Sigmoid colon (tissue), 7 donors: ENCODE results near the gene MOGAT3. TPM values are rescaled to one million over a fixed set of nuclear protein-coding genes. Genes with fewer than 3 reads are reported as not detected.
"Not testable (repeated sequence)": the region's sequence is repeated elsewhere in the genome, so short reads cannot be mapped to it uniquely, and the experiment has no call there.

Source experiments
- DNase-seq: peaks from one replicate; pipeline ENCODE4 v3.0.0-alpha.2; 2019
- H3K27ac ChIP-seq, 4 donors: fragments of 200-600 bp; sonication (generic); one replicate each; pipeline ENCODE4 v1.5.1; 2016 to 2019; ENCODE audit warnings: mild to moderate bottlenecking in 1 of 4
- H3K27me3 ChIP-seq, 3 donors: fragments of 200-600 bp; sonication (generic); one replicate each; pipeline ENCODE4 v1.5.1; 2019; ENCODE audit warnings: mild to moderate bottlenecking in 1 of 3
- H3K36me3 ChIP-seq, 4 donors: fragments of 200-600 bp; sonication (generic); one replicate each; pipeline ENCODE4 v1.5.1; 2016 to 2019
- H3K4me1 ChIP-seq, 4 donors: fragments of 200-600 bp; sonication (generic); one replicate each; pipeline ENCODE4 v1.5.1; 2017 to 2019
- H3K4me3 ChIP-seq, 4 donors: fragments of 200-600 bp; sonication (generic); one replicate each; pipeline ENCODE4 v1.5.1; 2017 to 2019; ENCODE audit warnings: mild to moderate bottlenecking in 2 of 4, moderate library complexity in 1 of 4
- H3K9me3 ChIP-seq, 4 donors: fragments of 200-600 bp in 3 of 4; sonication (generic) in 3 of 4; one replicate each; pipeline versions ENCODE4 v1.5.1 to v1.6.1; 2013 to 2019
- CTCF ChIP-seq, 4 experiments: fragments of 450-650 bp in 3 of 4; fragments of 200-600 bp in 1 of 4; IDR thresholded peaks; one replicate each; pipeline ENCODE4 v1.5.1; 2016 to 2019; ENCODE audit warnings: antibody characterized with exemption in 4 of 4, mild to moderate bottlenecking in 3 of 4, moderate library complexity in 2 of 4
- EP300 ChIP-seq, 4 donors: sonication (generic); formaldehyde crosslinking; IDR thresholded peaks; one replicate each; pipeline ENCODE4 v1.6.1; 2017; ENCODE audit warnings: antibody characterized with exemption in 4 of 4
- POLR2A ChIP-seq, 2 donors: fragments of 450-650 bp; IDR thresholded peaks; one replicate each; pipeline ENCODE4 v1.6.1; 2016; ENCODE audit warnings: antibody characterized with exemption in 2 of 2, mild to moderate bottlenecking in 2 of 2, moderate library complexity in 2 of 2
- POLR2AphosphoS5 ChIP-seq, 4 donors: sonication (generic); formaldehyde crosslinking; IDR thresholded peaks; one replicate each; pipeline ENCODE4 v1.6.1; 2017; ENCODE audit warnings: antibody characterized with exemption in 4 of 4
- WGBS, 2 donors: extraction: QIAGEN DNeasy Blood & Tissue Kit; methylation state at CpG; one replicate each; pipeline ENCODE4 v1.1.7; 2013; 5-methylcytosine and 5-hydroxymethylcytosine counted together
- intact Hi-C: fragments of 100-400 bp; cut with DNase I; formaldehyde crosslinking; loops from one replicate; pipeline ENCODE4 v1.15.1; 2023
- polyA plus RNA-seq, 3 donors: library from polyadenylated mRNA; stranded (reverse); fragments of 200-250 nt; gene quantifications; one replicate each; pipeline ENCODE4 v1.2.3, GENCODE V29; 2013
- total RNA-seq, 4 donors: library from RNA; depleted of rRNA; stranded (reverse); fragments of >200 nt; gene quantifications; one replicate each; pipeline ENCODE4 v1.1.0, GENCODE V29; 2016
- donor health status: healthy with polysubstance abuse.
- donor health status: Bipolar disorder and iron deficiency.
- donor health status: healthy.

MOGAT3 gene
- total and polyA plus RNA-seq, 7 donors, result 3.6 to 27.2 (median 3.7) TPM; not detected in 4

GRCh38 chr7:101200504-101200861 lies 353 bp downstream of the MOGAT3 start:
- H3K4me3 ChIP-seq, result no peak overlapping the region
- H3K4me1 ChIP-seq, result peaks cover 0 to 11% (median 10%) of the 10 kb centered on the region in 4 donors
- no peaks in the 10 kb centered on the region for H3K36me3 ChIP-seq
- intact Hi-C loops, result no loop called here
- H3K27ac ChIP-seq, result no peak overlapping the region
- peaks cover 19 to 85% (median 33%) of the 10 kb centered on the region in 3 donors for H3K27me3 ChIP-seq
- TF ChIP-seq POLR2A (IDR thresholded peaks at IDR 0.05) (no peak), EP300 (IDR thresholded peaks at IDR 0.05) (no peak), POLR2AphosphoS5 (IDR thresholded peaks at IDR 0.05) (no peak), CTCF (IDR thresholded peaks at IDR 0.05) (no peak)
- DNase-seq, result no peak
- H3K9me3 ChIP-seq, result no peaks in the 10 kb centered on the region
- 67 to 77% methylated on average over 2 of the region's 2 CpGs for WGBS, 2 donors

DNA sequence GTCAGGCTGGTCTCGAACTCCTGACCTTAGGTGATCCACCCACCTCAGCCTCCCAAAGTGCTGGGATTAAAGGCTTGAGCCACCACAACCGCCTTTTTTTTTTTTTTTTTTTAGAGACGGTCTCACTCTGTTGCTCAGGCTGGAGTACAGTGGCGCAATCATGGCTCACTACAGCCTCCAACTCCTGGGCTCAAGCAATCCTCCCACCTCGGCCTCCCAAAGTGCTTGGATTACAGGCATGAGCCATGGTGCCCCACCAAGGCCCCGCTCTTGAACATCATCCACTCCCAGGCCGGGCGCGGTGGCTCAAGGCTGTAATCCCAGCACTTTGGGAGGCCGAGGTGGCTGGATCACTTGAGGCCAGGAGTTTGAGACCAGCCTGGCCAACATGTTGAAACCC lies 1.3 kb downstream of the MOGAT3 start:
- peaks cover 0 to 11% (median 10%) of the 10 kb centered on the region in 4 donors for H3K4me1 ChIP-seq
- not testable (repeated sequence) for H3K27ac ChIP-seq, H3K9me3 ChIP-seq, H3K4me3 ChIP-seq, H3K36me3 ChIP-seq, DNase-seq
- intact Hi-C loops, result loop anchor here (10.0 kb wide), 1 partner anchor 55 kb away; no protein-coding TSS in a partner anchor
- H3K27me3 ChIP-seq, result peaks cover 19 to 89% (median 33%) of the 10 kb centered on the region in 3 donors
- WGBS, 2 donors, result 95% methylated on average over 10 of the region's 10 CpGs

- Histone ChIP-seq H3K27me3 (peaks cover 19 to 94% (median 33%) of the 10 kb centered on the region in 3 donors), H3K4me1 (peaks cover 0 to 11% (median 10%) of the 10 kb centered on the region in 4 donors), H3K4me3 (no peak overlapping the region), H3K9me3 (no peaks in the 10 kb centered on the region), H3K27ac (no peak overlapping the region), H3K36me3 (no peaks in the 10 kb centered on the region)
- no peak for TF ChIP-seq EP300 (IDR thresholded peaks at IDR 0.05)
- TF ChIP-seq CTCF (IDR thresholded peaks at IDR 0.05), result no peak
- TF ChIP-seq POLR2A (IDR thresholded peaks at IDR 0.05), result no peak
- no peak for TF ChIP-seq POLR2AphosphoS5 (IDR thresholded peaks at IDR 0.05)
- DNase-seq, result no peak
- 78 to 92% methylated on average over 14 of the region's 14 CpGs for WGBS, 2 donors
- intact Hi-C loops, result loop anchor here (10.0 kb wide), 1 partner anchor 54 kb away; no protein-coding TSS in a partner anchor
Measured at GRCh38 chr7:101198476-101198875, 2.4 kb downstream of the MOGAT3 start.

GRCh38 chr7:101197991-101198390 lies 2.8 kb downstream of the MOGAT3 start:
- 83 to 92% methylated on average over 21 of the region's 21 CpGs for WGBS, 2 donors
- intact Hi-C loops, result loop anchor here (10.0 kb wide), 1 partner anchor 53 kb away; no protein-coding TSS in a partner anchor

GRCh38 chr7:101195884-101196283 lies 5.0 kb downstream of the MOGAT3 start:
- no peak for DNase-seq
- no peak overlapping the region for H3K4me3 ChIP-seq
- intact Hi-C loops, result loop anchor here (10.0 kb wide), 1 partner anchor 51 kb away; no protein-coding TSS in a partner anchor
- H3K4me1 ChIP-seq, result no peaks in the 10 kb centered on the region
- H3K27me3 ChIP-seq, result peaks cover 2 to 71% (median 16%) of the 10 kb centered on the region in 3 donors
- no peak overlapping the region for H3K27ac ChIP-seq
- no peaks in the 10 kb centered on the region for H3K9me3 ChIP-seq
- no peak for TF ChIP-seq POLR2AphosphoS5 (IDR thresholded peaks at IDR 0.05)
- no peak for TF ChIP-seq POLR2A (IDR thresholded peaks at IDR 0.05)
- no peak for TF ChIP-seq CTCF (IDR thresholded peaks at IDR 0.05)
- TF ChIP-seq EP300 (IDR thresholded peaks at IDR 0.05), result no peak
- 87 to 93% methylated on average over 17 of the region's 17 CpGs for WGBS, 2 donors
- H3K36me3 ChIP-seq, result no peaks in the 10 kb centered on the region

More at GRCh38 chr7:101197991-101198390, 2.8 kb downstream of the MOGAT3 start:
- H3K27me3 ChIP-seq, result peaks cover 19 to 92% (median 33%) of the 10 kb centered on the region in 3 donors
- DNase-seq, result no peak
- no peak overlapping the region for H3K27ac ChIP-seq
- H3K36me3 ChIP-seq, result no peaks in the 10 kb centered on the region
- H3K4me3 ChIP-seq, result no peak overlapping the region
- TF ChIP-seq CTCF (IDR thresholded peaks at IDR 0.05) (no peak), POLR2AphosphoS5 (IDR thresholded peaks at IDR 0.05) (no peak), EP300 (IDR thresholded peaks at IDR 0.05) (no peak), POLR2A (IDR thresholded peaks at IDR 0.05) (no peak)
- no peaks in the 10 kb centered on the region for H3K9me3 ChIP-seq
- peaks cover 0 to 11% (median 10%) of the 10 kb centered on the region in 4 donors for H3K4me1 ChIP-seq
